IPS DF 6.9 (cell line): ENCODE data around the gene ALOX15B.
"Not testable (repeated sequence)": the region's sequence is repeated elsewhere in the genome, so short reads cannot be mapped to it uniquely, and the experiment has no call there.

ENCODE experiments used
- DNase-seq: peaks from one replicate; pipeline ENCODE4 v3.0.0-alpha.2; 2013; ENCODE audit warnings: low read depth, low spot score
- H3K27ac ChIP-seq: one replicate; pipeline ENCODE4 v1.5.1; 2013; ENCODE audit warnings: low read length, control low read depth
- H3K27me3 ChIP-seq: 2 replicates; pipeline ENCODE4 v1.6.1; 2013; ENCODE audit warnings: mild to moderate bottlenecking, low read length; ENCODE audit not compliant: control insufficient read depth, insufficient read depth
- H3K36me3 ChIP-seq: 2 replicates; pipeline ENCODE4 v1.6.1; 2013; ENCODE audit warnings: low read length; ENCODE audit not compliant: control insufficient read depth, insufficient read depth
- H3K4me1 ChIP-seq: 2 replicates; pipeline ENCODE4 v1.6.1; 2013; ENCODE audit warnings: low read length; ENCODE audit not compliant: control insufficient read depth, insufficient read depth
- H3K4me3 ChIP-seq: 2 replicates; pipeline ENCODE4 v1.5.1; 2013; ENCODE audit warnings: mild to moderate bottlenecking, low read length
- H3K9me3 ChIP-seq: 2 replicates; pipeline ENCODE4 v1.6.1; 2013; ENCODE audit warnings: low read length, inconsistent platforms; ENCODE audit not compliant: control insufficient read depth, insufficient read depth
- WGBS: extraction: QIAGEN DNeasy Blood & Tissue Kit; methylation state at CpG from one replicate; pipeline ENCODE4 v1.1.7; 2013; ENCODE audit warnings: mixed read lengths, missing lambda C conversion rate; ENCODE audit not compliant: insufficient read length, insufficient coverage; 5-methylcytosine and 5-hydroxymethylcytosine counted together

Gene ALOX15B

GRCh38 chr17:8020776-8021564 lies 17.9 kb upstream of the ALOX15B start:
- no peak for DNase-seq
- no peaks in the 10 kb centered on the region for H3K9me3 ChIP-seq
- peaks cover 1% of the 10 kb centered on the region; the same call in 1 of the 2 replicates for H3K4me1 ChIP-seq
- no peak overlapping the region for H3K27ac ChIP-seq
- no peaks in the 10 kb centered on the region for H3K36me3 ChIP-seq
- WGBS = 60% methylated on average over 1 of the region's 9 CpGs
- no peaks in the 10 kb centered on the region for H3K27me3 ChIP-seq
- no peak overlapping the region for H3K4me3 ChIP-seq

GRCh38 chr17:8021565-8022359 lies 17.1 kb upstream of the ALOX15B start:
- Histone ChIP-seq H3K4me3 (no peak overlapping the region), H3K4me1 (no peaks in the 10 kb centered on the region), H3K27me3 (no peaks in the 10 kb centered on the region), H3K27ac (no peak overlapping the region), H3K9me3 (no peaks in the 10 kb centered on the region), H3K36me3 (no peaks in the 10 kb centered on the region)
- DNase-seq = no peak
- no CpG with 5 or more reads among the region's 13 CpGs for WGBS

GRCh38 chr17:8022360-8023003 lies 16.4 kb upstream of the ALOX15B start:
- no peaks in the 10 kb centered on the region for H3K36me3 ChIP-seq
- H3K9me3 ChIP-seq = no peaks in the 10 kb centered on the region
- no peak overlapping the region for H3K27ac ChIP-seq
- no peak overlapping the region for H3K4me3 ChIP-seq
- no peaks in the 10 kb centered on the region for H3K4me1 ChIP-seq
- no CpG with 5 or more reads among the region's 4 CpGs for WGBS
- no peaks in the 10 kb centered on the region for H3K27me3 ChIP-seq
- DNase-seq = no peak

- WGBS = no CpG with 5 or more reads among the region's 6 CpGs
- not testable (repeated sequence) for H3K9me3 ChIP-seq, DNase-seq
Measured at GRCh38 chr17:8024161-8024560, 14.7 kb upstream of the ALOX15B start.

GRCh38 chr17:8025176-8025911 lies 13.5 kb upstream of the ALOX15B start:
- Histone ChIP-seq H3K27ac (no peak overlapping the region), H3K27me3 (no peaks in the 10 kb centered on the region), H3K36me3 (no peaks in the 10 kb centered on the region), H3K4me1 (no peaks in the 10 kb centered on the region), H3K4me3 (no peak overlapping the region), H3K9me3 (no peaks in the 10 kb centered on the region)
- no peak for DNase-seq
- WGBS = no CpG with 5 or more reads among the region's 9 CpGs

More at GRCh38 chr17:8024161-8024560, 14.7 kb upstream of the ALOX15B start:
- H3K27me3 ChIP-seq, H3K27ac ChIP-seq, H3K4me1 ChIP-seq, H3K36me3 ChIP-seq, H3K4me3 ChIP-seq: not testable (repeated sequence)

GRCh38 chr17:8029121-8029520 lies 9.7 kb upstream of the ALOX15B start:
- Histone ChIP-seq H3K27me3 (no peaks in the 10 kb centered on the region), H3K9me3 (no peaks in the 10 kb centered on the region), H3K36me3 (no peaks in the 10 kb centered on the region), H3K4me3 (no peak overlapping the region), H3K4me1 (no peaks in the 10 kb centered on the region), H3K27ac (no peak overlapping the region)
- WGBS = no CpG with 5 or more reads among the region's 5 CpGs
- no peak for DNase-seq

GRCh38 chr17:8031261-8031661 lies 7.6 kb upstream of the ALOX15B start:
- Histone ChIP-seq H3K4me1 (no peaks in the 10 kb centered on the region), H3K4me3 (no peak overlapping the region), H3K36me3 (no peaks in the 10 kb centered on the region), H3K27ac (no peak overlapping the region), H3K9me3 (no peaks in the 10 kb centered on the region), H3K27me3 (no peaks in the 10 kb centered on the region)
- no peak for DNase-seq
- no CpG with 5 or more reads among the region's 6 CpGs for WGBS

- Histone ChIP-seq H3K4me1 (no peaks in the 10 kb centered on the region), H3K4me3 (no peak overlapping the region), H3K27ac (no peak overlapping the region), H3K36me3 (no peaks in the 10 kb centered on the region), H3K9me3 (no peaks in the 10 kb centered on the region), H3K27me3 (no peaks in the 10 kb centered on the region)
- WGBS = no CpG with 5 or more reads among the region's 1 CpG
- DNase-seq = no peak
Measured at GRCh38 chr17:8031950-8032349, 6.9 kb upstream of the ALOX15B start.

GRCh38 chr17:8032442-8032841 lies 6.4 kb upstream of the ALOX15B start:
- Histone ChIP-seq H3K9me3 (no peaks in the 10 kb centered on the region), H3K4me3 (no peak overlapping the region), H3K36me3 (no peaks in the 10 kb centered on the region), H3K27ac (no peak overlapping the region), H3K4me1 (no peaks in the 10 kb centered on the region), H3K27me3 (no peaks in the 10 kb centered on the region)
- no CpG with 5 or more reads among the region's 2 CpGs for WGBS
- no peak for DNase-seq

GRCh38 chr17:8039611-8040168 lies 831 bp downstream of the ALOX15B start:
- WGBS = no CpG with 5 or more reads among the region's 11 CpGs
- no peaks in the 10 kb centered on the region for H3K9me3 ChIP-seq
- no peak overlapping the region for H3K27ac ChIP-seq
- no peaks in the 10 kb centered on the region for H3K36me3 ChIP-seq
- no peak for DNase-seq
- no peaks in the 10 kb centered on the region for H3K27me3 ChIP-seq
- 0 out of 2 replicates have a peak, but pooled peaks cover 3% of the 10 kb centered on the region for H3K4me1 ChIP-seq
- H3K4me3 ChIP-seq = no peak overlapping the region; the same call in 1 of the 2 replicates
